GM12864 (cell line): ENCODE results near the gene USF3.
A peak's percentile ranks its signal among the peaks of the same experiment; 100 is the strongest.

Experiments used
- DNase-seq: peaks from one replicate; pipeline ENCODE4 v3.0.0-alpha.2; 2011; ENCODE audit warnings: low read depth
- H3K4me3 ChIP-seq: 2 replicates; pipeline ENCODE4 v1.5.1; 2011; ENCODE audit warnings: mild to moderate bottlenecking, low read depth, low read length, control low read depth
- CTCF ChIP-seq: IDR thresholded peaks from 2 replicates; pipeline ENCODE4 v1.5.1; 2011; ENCODE audit warnings: low read depth, mild to moderate bottlenecking, moderate library complexity, low read length, control low read depth, inconsistent platforms; ENCODE audit errors: missing control alignments

Gene USF3

DNA sequence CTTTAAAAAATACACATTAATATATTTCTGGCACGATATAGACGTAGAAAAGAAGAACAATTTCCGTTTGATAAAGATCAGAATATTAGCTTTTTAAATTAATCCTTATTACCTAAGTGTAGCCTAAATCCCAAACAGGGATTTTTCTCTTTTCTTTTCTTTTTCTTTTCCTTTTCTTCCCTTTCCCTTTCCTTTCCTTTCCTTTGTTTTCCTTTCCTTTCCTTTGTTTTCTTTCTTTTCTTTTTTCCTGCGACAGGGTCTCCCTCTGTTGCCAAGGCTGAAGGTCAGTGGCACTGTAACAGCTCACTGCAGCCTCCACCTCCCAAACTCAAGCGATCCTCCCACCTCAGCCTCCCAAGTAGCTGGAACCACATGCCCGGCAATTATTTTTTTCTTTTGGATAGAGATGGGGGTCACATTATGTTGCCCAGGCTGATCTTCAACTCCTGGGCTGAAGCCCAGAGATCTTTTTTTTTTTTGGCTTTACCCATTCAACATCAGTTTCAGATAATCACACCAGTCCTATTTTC, 1.8 kb upstream of the USF3 start:
- TF ChIP-seq CTCF = no peak
- no peak overlapping the region for H3K4me3 ChIP-seq

GRCh38 chr3:113697500-113698090, 1.2 kb upstream of the USF3 start:
- peak overlapping the region; percentile 95 for H3K4me3 ChIP-seq
- no peak for TF ChIP-seq CTCF
- no peak for DNase-seq

More for the DNA sequence above, 1.8 kb upstream of the USF3 start:
- no peak for DNase-seq

GRCh38 chr3:113696658-113697499, 437 bp upstream of the USF3 start:
- TF ChIP-seq CTCF = no peak
- peak; percentile 96 for DNase-seq

DNA sequence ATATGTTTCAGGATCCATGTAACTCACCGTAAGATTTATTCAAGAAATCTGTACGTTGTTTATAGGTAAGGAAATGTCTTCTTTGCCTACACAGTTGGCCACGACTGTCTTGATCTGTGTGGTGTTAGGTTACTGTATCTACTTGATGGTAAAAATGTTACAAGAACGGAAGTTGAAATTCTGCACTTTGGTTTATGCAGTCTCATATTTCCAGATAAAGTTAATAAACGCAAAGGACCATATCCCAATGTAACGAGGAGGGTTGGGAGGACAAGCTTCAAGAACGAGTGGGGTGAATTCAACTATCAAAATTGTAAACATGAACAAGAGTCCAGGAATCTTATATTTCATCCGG, 1.0 kb downstream of the USF3 start:
- no peak for DNase-seq
- no peak for TF ChIP-seq CTCF
- H3K4me3 ChIP-seq = peak overlapping the region; percentile 96

More at GRCh38 chr3:113696658-113697499, 437 bp upstream of the USF3 start:
- peak overlapping the region; percentile 96 for H3K4me3 ChIP-seq

GRCh38 chr3:113690482-113690881, 6.0 kb downstream of the USF3 start:
- DNase-seq = no peak
- no peak for TF ChIP-seq CTCF
- no peak overlapping the region for H3K4me3 ChIP-seq

DNA sequence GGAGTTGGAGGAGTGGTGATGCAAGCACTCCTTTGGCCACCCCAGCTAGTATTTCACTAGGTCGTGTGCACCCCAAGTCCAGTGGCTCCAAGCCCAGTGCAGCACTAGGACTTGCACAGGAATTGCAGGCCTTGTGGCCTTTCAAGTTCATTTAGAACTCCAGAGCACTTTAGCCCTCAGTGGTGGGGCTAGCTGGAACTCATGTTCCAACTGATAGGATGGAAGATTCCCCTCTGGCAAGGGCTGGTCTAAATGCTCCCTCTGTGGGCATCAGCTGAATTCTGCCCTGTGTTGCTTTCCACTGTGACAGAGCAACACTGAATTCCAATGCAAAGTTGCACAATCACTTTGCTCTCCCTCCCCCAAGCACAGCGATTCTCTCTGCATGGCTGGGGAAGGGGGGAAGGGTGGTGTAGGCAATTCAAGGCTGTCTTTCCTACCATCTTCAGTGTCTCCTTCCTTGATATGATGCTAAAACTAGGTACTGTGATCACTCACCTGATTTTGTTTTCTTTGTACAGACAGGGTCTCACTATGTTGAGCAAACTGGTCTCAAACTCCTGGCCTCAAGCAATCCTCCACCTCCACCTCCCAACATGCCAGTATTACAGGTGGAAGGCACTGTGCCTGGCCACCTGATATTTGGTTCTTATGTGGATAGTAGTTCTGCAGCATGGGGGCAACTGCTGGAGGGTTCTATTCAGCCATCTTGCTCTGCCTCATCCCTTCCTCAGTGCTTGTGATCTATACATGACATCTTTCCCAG, 10.3 kb downstream of the USF3 start:
- no peak for DNase-seq
- TF ChIP-seq CTCF = no peak
- H3K4me3 ChIP-seq = no peak overlapping the region
